GM12872 (cell line): ENCODE data around the gene SCD5.

Experiments used
- CTCF ChIP-seq: IDR thresholded peaks from 3 replicates; pipeline ENCODE4 v1.5.1; 2011; ENCODE audit warnings: low read depth, mild to moderate bottlenecking, low read length, moderate library complexity; ENCODE audit not compliant: insufficient read depth

The SCD5 gene

GRCh38 chr4:82790060-82790660, 8.4 kb downstream of the SCD5 start:
- no peak for TF ChIP-seq CTCF

- TF ChIP-seq CTCF, result no peak
These were observed 9.4 kb downstream of the SCD5 start for GRCh38 chr4:82789025-82789776.

- TF ChIP-seq CTCF, result no peak
These were observed 11.3 kb downstream of the SCD5 start for GRCh38 chr4:82787342-82787741.

- TF ChIP-seq CTCF, result no peak
These were observed 11.8 kb downstream of the SCD5 start for GRCh38 chr4:82786828-82787227.

- TF ChIP-seq CTCF, result no peak
These were observed 12.8 kb downstream of the SCD5 start for GRCh38 chr4:82785611-82786400.

GRCh38 chr4:82784681-82785610, 13.7 kb downstream of the SCD5 start:
- no peak for TF ChIP-seq CTCF
